Osteocyte (in vitro differentiated cells): Measurements from ENCODE around the gene SH3GLB1. TPM values are rescaled to one million over a fixed set of nuclear protein-coding genes. Genes with fewer than 3 reads are reported as not detected.

ENCODE experiments used
- DNase-seq: peaks from one replicate; pipeline ENCODE4 v3.0.0; 2021; ENCODE audit warnings: mixed read lengths; ENCODE audit not compliant: unreplicated experiment; ENCODE audit errors: extremely low spot score
- H3K27ac Mint-ChIP-seq: one replicate; pipeline ENCODE4 v1.8.0; 2021; ENCODE audit warnings: mild to moderate bottlenecking, mixed read lengths; ENCODE audit not compliant: unreplicated experiment
- H3K27me3 Mint-ChIP-seq: one replicate; pipeline ENCODE4 v1.8.0; 2021; ENCODE audit warnings: mixed read lengths; ENCODE audit not compliant: unreplicated experiment
- H3K36me3 Mint-ChIP-seq: one replicate; pipeline ENCODE4 v1.8.0; 2021; ENCODE audit warnings: mixed read lengths; ENCODE audit not compliant: unreplicated experiment
- H3K4me1 Mint-ChIP-seq: one replicate; pipeline ENCODE4 v1.8.0; 2021; ENCODE audit warnings: mixed read lengths; ENCODE audit not compliant: unreplicated experiment
- H3K4me3 Mint-ChIP-seq: one replicate; pipeline ENCODE4 v1.8.0; 2021; ENCODE audit warnings: mild to moderate bottlenecking, moderate library complexity, mixed read lengths; ENCODE audit not compliant: unreplicated experiment
- H3K9me3 Mint-ChIP-seq: one replicate; pipeline ENCODE4 v1.8.0; 2021; ENCODE audit warnings: mixed read lengths; ENCODE audit not compliant: unreplicated experiment
- CTCF ChIP-seq: fragments of 200-600 bp; sonication (generic); IDR thresholded peaks from 2 replicates; pipeline ENCODE4 v1.5.0; 2021; ENCODE audit warnings: antibody characterized with exemption, mild to moderate bottlenecking, moderate library complexity
- total RNA-seq: library from RNA; stranded (reverse); gene quantifications from 2 replicates; pipeline ENCODE4 v1.2.1, GENCODE V29; 2021

Gene SH3GLB1
- total RNA-seq, 1 donor from 2014 or later = 80.5 TPM

- H3K27ac Mint-ChIP-seq = no peak overlapping the region
- no peak for DNase-seq
- no peaks in the 10 kb centered on the region for H3K27me3 Mint-ChIP-seq
- H3K4me1 Mint-ChIP-seq = no peaks in the 10 kb centered on the region
- peaks cover 32% of the 10 kb centered on the region for H3K36me3 Mint-ChIP-seq
- H3K9me3 Mint-ChIP-seq = no peaks in the 10 kb centered on the region
- no peak for TF ChIP-seq CTCF
- no peak overlapping the region for H3K4me3 Mint-ChIP-seq
Observed at GRCh38 chr1:86731416-86731815, 27.0 kb downstream of the SH3GLB1 start.

- no peaks in the 10 kb centered on the region for H3K27me3 Mint-ChIP-seq
- H3K36me3 Mint-ChIP-seq = peaks cover 38% of the 10 kb centered on the region
- H3K4me1 Mint-ChIP-seq = no peaks in the 10 kb centered on the region
- H3K4me3 Mint-ChIP-seq = no peak overlapping the region
- no peak for DNase-seq
- H3K9me3 Mint-ChIP-seq = no peaks in the 10 kb centered on the region
- H3K27ac Mint-ChIP-seq = no peak overlapping the region
- TF ChIP-seq CTCF = no peak
Observed at GRCh38 chr1:86733340-86733739, 29.0 kb downstream of the SH3GLB1 start.

- Mint-ChIP-seq H3K27ac (no peak overlapping the region), H3K4me3 (no peak overlapping the region), H3K9me3 (no peaks in the 10 kb centered on the region), H3K4me1 (no peaks in the 10 kb centered on the region), H3K36me3 (peaks cover 31% of the 10 kb centered on the region), H3K27me3 (no peaks in the 10 kb centered on the region)
- no peak for TF ChIP-seq CTCF
- no peak for DNase-seq
Observed at GRCh38 chr1:86739648-86740509, 35.5 kb downstream of the SH3GLB1 start.

GRCh38 chr1:86741947-86742572 lies 37.7 kb downstream of the SH3GLB1 start:
- no peak overlapping the region for H3K4me3 Mint-ChIP-seq
- TF ChIP-seq CTCF = peak; percentile 69
- no peaks in the 10 kb centered on the region for H3K4me1 Mint-ChIP-seq
- DNase-seq = no peak
- peaks cover 27% of the 10 kb centered on the region for H3K36me3 Mint-ChIP-seq
- no peaks in the 10 kb centered on the region for H3K9me3 Mint-ChIP-seq
- H3K27me3 Mint-ChIP-seq = no peaks in the 10 kb centered on the region
- H3K27ac Mint-ChIP-seq = no peak overlapping the region

- Mint-ChIP-seq H3K27me3 (peaks cover 9% of the 10 kb centered on the region), H3K4me1 (peaks cover 9% of the 10 kb centered on the region), H3K36me3 (peaks cover 22% of the 10 kb centered on the region), H3K9me3 (no peaks in the 10 kb centered on the region), H3K4me3 (no peak overlapping the region), H3K27ac (no peak overlapping the region)
- DNase-seq = no peak
- no peak for TF ChIP-seq CTCF
Observed at GRCh38 chr1:86747304-86747703, 42.9 kb downstream of the SH3GLB1 start.
